ENCODE measurements around the gene SORCS1. TPM values are rescaled to one million over a fixed set of nuclear protein-coding genes. Genes with fewer than 3 reads are reported as not detected.

The SORCS1 gene
- total RNA-seq, 3 donors from 2014 or later: 0.73 to 3.3 (median 2.9) TPM

GRCh38 chr10:106788982-106789381 lies 375.5 kb downstream of the SORCS1 start:
- intact Hi-C loops (cut with DNase I; ENCODE audit: low total_unique reads): no loop called here
- no peak for TF ChIP-seq POLR2AphosphoS5 (IDR thresholded peaks at IDR 0.05)

GRCh38 chr10:106785528-106785927 lies 379.0 kb downstream of the SORCS1 start:
- intact Hi-C loops (cut with DNase I; ENCODE audit: low total_unique reads): no loop called here
- Histone ChIP-seq H3K27ac (no peak overlapping the region), H3K4me1 (no peaks in the 10 kb centered on the region), H3K27me3 (no peaks in the 10 kb centered on the region), H3K4me3 (no peak overlapping the region), H3K9me3 (no peaks in the 10 kb centered on the region), H3K36me3 (no peaks in the 10 kb centered on the region)
- no peak for TF ChIP-seq CTCF (IDR thresholded peaks at IDR 0.05)
- TF ChIP-seq POLR2A (IDR thresholded peaks at IDR 0.05): no peak
- no peak for TF ChIP-seq POLR2AphosphoS5 (IDR thresholded peaks at IDR 0.05)
- DNase-seq (ENCODE audit: low spot score in 2 of 2): no peak

More at GRCh38 chr10:106788982-106789381, 375.5 kb downstream of the SORCS1 start:
- DNase-seq (ENCODE audit: low spot score in 2 of 2): no peak
- no peaks in the 10 kb centered on the region for H3K4me1 ChIP-seq
- no peaks in the 10 kb centered on the region for H3K36me3 ChIP-seq
- H3K27ac ChIP-seq: no peak overlapping the region
- no peaks in the 10 kb centered on the region for H3K27me3 ChIP-seq
- no peak overlapping the region for H3K4me3 ChIP-seq
- no peaks in the 10 kb centered on the region for H3K9me3 ChIP-seq

- intact Hi-C loops (cut with DNase I; ENCODE audit: low total_unique reads): no loop called here
- Histone ChIP-seq H3K27ac (no peak overlapping the region), H3K36me3 (no peaks in the 10 kb centered on the region), H3K9me3 (no peaks in the 10 kb centered on the region), H3K4me1 (no peaks in the 10 kb centered on the region), H3K4me3 (no peak overlapping the region), H3K27me3 (no peaks in the 10 kb centered on the region)
- DNase-seq (ENCODE audit: low spot score in 2 of 2): no peak
- TF ChIP-seq POLR2AphosphoS5 (IDR thresholded peaks at IDR 0.05) (no peak), POLR2A (IDR thresholded peaks at IDR 0.05) (no peak), CTCF (IDR thresholded peaks at IDR 0.05) (no peak)
Observed at GRCh38 chr10:106780632-106781031, 383.9 kb downstream of the SORCS1 start.

GRCh38 chr10:106777841-106778240 lies 386.7 kb downstream of the SORCS1 start:
- H3K27ac ChIP-seq: no peak overlapping the region
- no peak for DNase-seq (ENCODE audit: low spot score in 2 of 2)
- H3K9me3 ChIP-seq: no peaks in the 10 kb centered on the region
- TF ChIP-seq CTCF (IDR thresholded peaks at IDR 0.05) (no peak), POLR2AphosphoS5 (IDR thresholded peaks at IDR 0.05) (no peak), POLR2A (IDR thresholded peaks at IDR 0.05) (no peak)
- H3K36me3 ChIP-seq: no peaks in the 10 kb centered on the region
- no peaks in the 10 kb centered on the region for H3K4me1 ChIP-seq
- H3K27me3 ChIP-seq: peaks cover 0 to 5% of the 10 kb centered on the region in 2 donors
- intact Hi-C loops (cut with DNase I; ENCODE audit: low total_unique reads): no loop called here
- no peak overlapping the region for H3K4me3 ChIP-seq

- no peaks in the 10 kb centered on the region for H3K9me3 ChIP-seq
- DNase-seq (ENCODE audit: low spot score in 2 of 2): no peak
- TF ChIP-seq POLR2AphosphoS5 (IDR thresholded peaks at IDR 0.05) (no peak), POLR2A (IDR thresholded peaks at IDR 0.05) (no peak), CTCF (IDR thresholded peaks at IDR 0.05) (no peak)
- H3K4me1 ChIP-seq: no peaks in the 10 kb centered on the region
- intact Hi-C loops (cut with DNase I; ENCODE audit: low total_unique reads): no loop called here
- H3K36me3 ChIP-seq: no peaks in the 10 kb centered on the region
- no peak overlapping the region for H3K27ac ChIP-seq
- no peak overlapping the region for H3K4me3 ChIP-seq
- H3K27me3 ChIP-seq: peaks cover 0 to 5% of the 10 kb centered on the region in 2 donors
Observed at GRCh38 chr10:106775127-106775526, 389.4 kb downstream of the SORCS1 start.

GRCh38 chr10:106772957-106773356 lies 391.5 kb downstream of the SORCS1 start:
- Histone ChIP-seq H3K27ac (no peak overlapping the region), H3K9me3 (no peaks in the 10 kb centered on the region), H3K36me3 (no peaks in the 10 kb centered on the region), H3K4me1 (no peaks in the 10 kb centered on the region), H3K27me3 (peaks cover 0 to 5% of the 10 kb centered on the region in 2 donors), H3K4me3 (no peak overlapping the region)
- TF ChIP-seq POLR2A (IDR thresholded peaks at IDR 0.05) (no peak), CTCF (IDR thresholded peaks at IDR 0.05) (no peak), POLR2AphosphoS5 (IDR thresholded peaks at IDR 0.05) (no peak)
- intact Hi-C loops (cut with DNase I; ENCODE audit: low total_unique reads): no loop called here
- DNase-seq (ENCODE audit: low spot score in 2 of 2): no peak
